GM13976 (cell line): ENCODE data around the gene LOXL1.

Source experiments
- DNase-seq: peaks from one replicate; pipeline ENCODE4 v3.0.0; 2012; ENCODE audit warnings: low spot score
- CTCF ChIP-seq: IDR thresholded peaks from 2 replicates; pipeline ENCODE4 v1.5.1; 2012; ENCODE audit warnings: borderline replicate concordance, mild to moderate bottlenecking; ENCODE audit not compliant: insufficient read depth; ENCODE audit errors: extremely low read depth, missing control alignments, control extremely low read depth
- in situ Hi-C: fragments of 300-500 bp; cut with MboI; formaldehyde crosslinking; loops from one replicate; pipeline ENCODE4 v1.12.0; 2022; ENCODE audit warnings: low sequenced_read_pairs, mixed read lengths, inconsistent platforms; ENCODE audit not compliant: unreplicated experiment

The LOXL1 gene

GRCh38 chr15:73952913-73953750 is 26.9 kb downstream of the LOXL1 start:
- DNase-seq: no peak
- in situ Hi-C loops: no loop called here
- TF ChIP-seq CTCF: no peak

GRCh38 chr15:73954188-73955145 is 28.2 kb downstream of the LOXL1 start:
- no peak for TF ChIP-seq CTCF
- DNase-seq: no peak
- in situ Hi-C loops: no loop called here

- TF ChIP-seq CTCF: no peak
- in situ Hi-C loops: no loop called here
- DNase-seq: no peak
These were observed 29.1 kb downstream of the LOXL1 start for GRCh38 chr15:73955326-73955725.

GRCh38 chr15:73955861-73956742 is 29.8 kb downstream of the LOXL1 start:
- TF ChIP-seq CTCF: no peak
- no peak for DNase-seq
- in situ Hi-C loops: no loop called here

GRCh38 chr15:73956743-73957135 is 30.5 kb downstream of the LOXL1 start:
- in situ Hi-C loops: no loop called here
- no peak for DNase-seq
- TF ChIP-seq CTCF: no peak

GRCh38 chr15:73957276-73957675 is 31.0 kb downstream of the LOXL1 start:
- in situ Hi-C loops: no loop called here
- no peak for TF ChIP-seq CTCF
- no peak for DNase-seq
